ENCODE data around the gene DYRK2.

DNA sequence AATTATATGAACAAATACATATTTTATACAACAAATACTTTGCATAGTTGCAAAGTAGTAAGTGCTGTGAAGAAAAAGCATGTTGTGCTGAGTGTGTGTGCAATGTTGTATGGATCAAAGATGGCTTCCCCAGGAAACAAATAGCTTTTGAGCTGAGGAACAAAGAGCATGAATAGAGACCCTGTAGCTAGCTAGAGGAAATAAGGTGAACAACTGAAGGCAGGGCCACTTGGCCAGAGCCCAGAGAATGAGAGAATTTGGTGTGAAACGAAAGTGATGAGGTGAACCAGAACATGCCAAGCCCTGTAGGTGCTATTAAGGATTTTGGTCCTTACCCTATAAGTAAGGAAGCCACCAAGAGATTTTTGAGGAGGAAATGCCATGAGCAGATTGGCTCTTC, 17.1 kb downstream of the DYRK2 start:
- TF ChIP-seq, protein P1, sequence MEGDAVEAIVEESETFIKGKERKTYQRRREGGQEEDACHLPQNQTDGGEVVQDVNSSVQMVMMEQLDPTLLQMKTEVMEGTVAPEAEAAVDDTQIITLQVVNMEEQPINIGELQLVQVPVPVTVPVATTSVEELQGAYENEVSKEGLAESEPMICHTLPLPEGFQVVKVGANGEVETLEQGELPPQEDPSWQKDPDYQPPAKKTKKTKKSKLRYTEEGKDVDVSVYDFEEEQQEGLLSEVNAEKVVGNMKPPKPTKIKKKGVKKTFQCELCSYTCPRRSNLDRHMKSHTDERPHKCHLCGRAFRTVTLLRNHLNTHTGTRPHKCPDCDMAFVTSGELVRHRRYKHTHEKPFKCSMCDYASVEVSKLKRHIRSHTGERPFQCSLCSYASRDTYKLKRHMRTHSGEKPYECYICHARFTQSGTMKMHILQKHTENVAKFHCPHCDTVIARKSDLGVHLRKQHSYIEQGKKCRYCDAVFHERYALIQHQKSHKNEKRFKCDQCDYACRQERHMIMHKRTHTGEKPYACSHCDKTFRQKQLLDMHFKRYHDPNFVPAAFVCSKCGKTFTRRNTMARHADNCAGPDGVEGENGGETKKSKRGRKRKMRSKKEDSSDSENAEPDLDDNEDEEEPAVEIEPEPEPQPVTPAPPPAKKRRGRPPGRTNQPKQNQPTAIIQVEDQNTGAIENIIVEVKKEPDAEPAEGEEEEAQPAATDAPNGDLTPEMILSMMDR (conservative IDR thresholded peaks at IDR 0.05; ENCODE audit: low read depth, low read length), result no peak
- TF ChIP-seq EZH2 (IDR thresholded peaks at IDR 0.05; ENCODE audit: borderline replicate concordance, low read depth, low read length, poor library complexity, severe bottlenecking), result no peak
